Stimulated activated CD4-positive, alpha-beta T cell treated with anti-CD3 and anti-CD28 coated beads, Interleukin-1b, Interleukin-23, amount 100 ng/mL, for 4 hours (primary cell): ENCODE data around the gene FAM222A.

Source experiments
- DNase-seq, 2 donors: peaks; one replicate each; pipeline ENCODE4 v3.0.0-alpha.2; 2020; ENCODE audit warnings: low read depth in 2 of 2

Gene FAM222A

GRCh38 chr12:109771746-109772621 is 58.4 kb downstream of the FAM222A start:
- DNase-seq, result no peak

- DNase-seq, result no peak
These were observed 59.1 kb downstream of the FAM222A start for GRCh38 chr12:109772622-109773321.

GRCh38 chr12:109773384-109774011 is 59.9 kb downstream of the FAM222A start:
- no peak for DNase-seq

- peak; percentile 63 to 66 for DNase-seq
These were observed 61.7 kb downstream of the FAM222A start for GRCh38 chr12:109775172-109775881.

GRCh38 chr12:109776624-109777023 is 63.0 kb downstream of the FAM222A start:
- no peak for DNase-seq

- no peak for DNase-seq
These were observed 63.9 kb downstream of the FAM222A start for GRCh38 chr12:109777544-109777943.

GRCh38 chr12:109778684-109779083 is 65.1 kb downstream of the FAM222A start:
- no peak for DNase-seq

- DNase-seq, result no peak
These were observed 65.8 kb downstream of the FAM222A start for GRCh38 chr12:109779382-109779781.

GRCh38 chr12:109781668-109782325 is 68.2 kb downstream of the FAM222A start:
- DNase-seq, result no peak

- DNase-seq, result no peak
These were observed 68.7 kb downstream of the FAM222A start for GRCh38 chr12:109782326-109782703.

GRCh38 chr12:109783135-109783964 is 69.7 kb downstream of the FAM222A start:
- no peak for DNase-seq

- no peak for DNase-seq
These were observed 70.3 kb downstream of the FAM222A start for GRCh38 chr12:109783965-109784244.

- DNase-seq, result no peak
These were observed 72.2 kb downstream of the FAM222A start for GRCh38 chr12:109785854-109786253.

- no peak for DNase-seq
These were observed 73.2 kb downstream of the FAM222A start for GRCh38 chr12:109786799-109787198.

GRCh38 chr12:109789526-109790048 is 76.0 kb downstream of the FAM222A start:
- DNase-seq, result no peak

GRCh38 chr12:109792992-109793391 is 79.4 kb downstream of the FAM222A start:
- DNase-seq, result no peak

GRCh38 chr12:109793411-109793810 is 79.8 kb downstream of the FAM222A start:
- DNase-seq, result no peak

- no peak for DNase-seq
These were observed 80.3 kb downstream of the FAM222A start for GRCh38 chr12:109793826-109794501.

GRCh38 chr12:109795023-109795422 is 81.4 kb downstream of the FAM222A start:
- no peak for DNase-seq

- no peak for DNase-seq
These were observed 82.4 kb downstream of the FAM222A start for GRCh38 chr12:109796057-109796456.
